GOT3 (cell line): ENCODE results near the gene DYNLT2.

Experiments used
- DNase-seq: peaks from one replicate; lab custom pipeline; 2025; ENCODE audit warnings: mixed read lengths; lab: John Stamatoyannopoulos, UW

Gene DYNLT2

GRCh38 chr6:169738204-169738975, 13.0 kb downstream of the DYNLT2 start:
- no peak for DNase-seq

DNA sequence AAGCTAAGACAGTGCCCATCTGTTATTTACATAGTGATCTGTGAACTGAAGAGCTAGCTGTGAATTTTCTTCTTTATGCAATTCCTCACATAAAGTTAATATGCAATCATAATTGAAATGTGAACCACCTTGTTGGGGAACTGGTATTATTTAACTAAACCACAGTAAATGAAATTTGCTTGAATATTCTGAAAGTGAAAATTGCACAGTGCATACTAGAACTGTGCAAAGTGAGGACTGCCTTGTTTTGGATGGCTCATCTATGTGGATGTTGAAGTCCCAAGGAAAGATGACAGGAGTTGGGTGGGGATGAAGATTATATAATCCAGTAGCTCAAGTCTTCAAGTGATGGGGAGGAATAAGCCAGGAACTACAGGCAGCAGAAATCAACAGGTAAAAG, 21.4 kb downstream of the DYNLT2 start:
- DNase-seq, result no peak

- no peak for DNase-seq
Measured at GRCh38 chr6:169726963-169727362, 24.4 kb downstream of the DYNLT2 start.

DNA sequence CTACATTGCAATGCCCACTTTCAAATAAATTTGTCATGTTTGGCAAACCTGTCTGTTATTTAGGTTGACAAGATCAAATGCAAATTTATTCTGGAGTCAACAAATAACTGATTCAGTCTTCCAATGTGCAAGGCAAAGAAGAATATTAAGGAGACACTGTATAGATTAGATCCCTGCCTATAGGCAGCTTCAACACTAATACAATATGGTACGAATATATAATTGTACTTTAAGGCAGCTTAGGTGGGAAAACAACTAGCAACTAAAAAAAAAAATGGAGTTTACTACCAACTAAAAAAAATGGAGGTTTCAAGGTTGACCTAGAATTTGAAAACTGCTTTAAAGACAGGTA, 25.3 kb downstream of the DYNLT2 start:
- no peak for DNase-seq

DNA sequence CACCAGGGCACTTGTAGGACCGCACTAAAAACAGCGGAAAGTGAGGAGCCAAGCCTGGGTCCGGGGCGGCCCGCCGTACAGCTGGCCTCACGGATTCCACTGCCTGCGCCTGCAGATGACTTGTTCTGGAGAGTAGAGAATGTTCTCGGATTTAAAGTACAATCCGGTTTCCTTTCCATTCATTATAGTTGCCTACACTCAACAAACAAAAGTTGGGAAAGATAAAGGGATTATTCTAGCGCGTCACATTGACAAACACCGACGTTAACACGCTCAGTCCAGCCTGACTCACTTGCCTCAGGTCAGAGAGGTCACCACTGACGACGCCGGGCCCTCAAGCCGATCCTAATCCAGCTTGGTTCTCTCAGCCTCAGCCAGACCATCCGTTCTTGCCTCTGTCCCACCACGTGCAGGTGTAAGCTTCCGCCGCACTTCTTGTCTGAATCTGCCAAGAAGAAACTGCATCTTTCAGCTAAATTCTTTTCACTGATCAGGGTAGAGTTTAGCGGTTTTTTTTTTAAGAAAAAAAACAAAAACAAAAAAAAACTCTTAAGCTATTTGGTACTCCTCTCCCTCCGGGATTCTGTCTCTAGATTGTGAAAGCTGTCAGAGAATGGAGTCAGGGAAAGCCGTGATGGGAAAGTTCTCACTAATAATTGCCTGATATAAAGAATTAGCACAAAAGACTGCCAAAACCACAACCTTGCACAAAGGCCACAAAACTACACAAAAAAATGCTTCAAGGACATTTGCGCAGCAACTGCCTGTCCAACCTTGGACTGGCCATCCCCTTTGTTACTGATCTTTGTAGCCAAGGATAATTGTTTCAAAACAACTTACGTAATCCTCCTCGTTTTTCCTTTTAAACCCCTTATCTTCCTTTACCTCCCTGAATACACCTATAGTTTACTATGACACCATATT, 26.0 kb downstream of the DYNLT2 start:
- DNase-seq, result no peak

GRCh38 chr6:169724494-169725124, 26.8 kb downstream of the DYNLT2 start, which contains the start of gene PHF10:
Gene PHF10, minus strand, starts transcription at chr6:169724500. Its CDS starts 569 bp downstream, at chr6:169723931.
- DNase-seq, result no peak

DNA sequence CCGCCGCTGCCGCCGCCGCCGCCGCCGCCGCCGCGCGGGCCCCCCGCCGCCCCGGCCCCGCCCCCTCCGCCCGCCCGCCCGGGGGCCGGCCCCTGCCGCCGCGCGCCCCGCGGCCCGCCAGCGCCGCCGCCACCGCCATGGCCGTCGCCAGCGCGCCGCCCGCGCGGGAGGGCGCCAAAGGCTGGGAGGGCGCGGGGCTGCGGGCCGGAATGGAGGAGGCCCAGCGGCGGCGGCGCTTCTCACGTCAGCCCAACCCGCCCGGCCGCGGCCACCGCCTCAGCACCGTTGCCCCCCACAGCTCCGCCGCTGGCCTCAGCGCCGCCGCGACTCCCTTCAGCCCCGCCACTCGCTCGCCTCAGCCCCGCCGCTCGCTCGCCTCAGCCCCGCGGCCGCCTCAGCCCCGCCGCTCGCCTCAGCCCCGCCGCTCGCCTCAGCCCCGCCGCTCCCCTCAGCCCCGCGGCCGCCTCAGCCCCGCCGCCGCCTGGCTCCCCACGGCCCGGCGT, 27.3 kb downstream of the DYNLT2 start:
- DNase-seq, result no peak

GRCh38 chr6:169723200-169723909, 28.0 kb downstream of the DYNLT2 start:
- no peak for DNase-seq

DNA sequence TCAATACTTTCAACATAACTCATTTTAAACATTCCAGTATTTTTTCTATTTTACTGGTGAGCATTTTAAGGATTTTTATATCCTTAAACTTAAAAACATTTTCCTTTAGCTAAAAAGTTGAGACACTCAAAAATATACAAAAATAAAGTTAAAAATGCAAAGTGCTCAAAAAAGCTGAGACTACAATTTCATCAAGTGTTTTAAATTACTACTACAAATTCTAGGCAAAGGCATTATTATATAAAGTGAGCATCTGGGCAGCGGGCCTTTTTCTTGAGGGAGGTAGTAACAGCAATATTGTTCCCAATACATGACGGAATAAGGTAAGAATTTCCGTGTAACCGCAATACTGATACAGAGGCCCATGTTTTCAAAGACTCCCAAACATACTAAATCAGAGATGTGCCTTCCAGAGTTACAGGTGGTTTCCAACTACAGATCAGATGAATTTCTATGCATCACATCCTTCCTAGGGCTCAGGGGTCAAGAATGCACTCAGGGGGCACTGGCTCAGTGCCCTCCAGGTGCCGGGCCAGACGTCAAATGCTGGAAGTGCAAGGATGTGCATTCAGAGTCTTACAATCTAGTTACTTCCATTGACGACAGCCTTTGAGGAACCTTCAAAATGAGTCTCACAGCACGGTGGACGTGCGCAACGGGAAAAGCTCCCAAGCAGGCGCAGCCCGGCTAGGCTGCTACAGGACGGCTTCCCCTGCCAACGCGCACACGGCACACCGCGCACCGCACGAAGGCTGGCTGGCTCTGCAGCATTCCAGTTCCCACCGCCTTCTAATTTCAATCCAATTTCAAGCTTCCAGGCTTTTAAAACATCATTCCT, 28.8 kb downstream of the DYNLT2 start:
- DNase-seq, result no peak

- DNase-seq, result no peak
Measured at GRCh38 chr6:169720207-169720855, 31.0 kb downstream of the DYNLT2 start.

- no peak for DNase-seq
Measured at GRCh38 chr6:169719117-169719516, 32.3 kb downstream of the DYNLT2 start.

DNA sequence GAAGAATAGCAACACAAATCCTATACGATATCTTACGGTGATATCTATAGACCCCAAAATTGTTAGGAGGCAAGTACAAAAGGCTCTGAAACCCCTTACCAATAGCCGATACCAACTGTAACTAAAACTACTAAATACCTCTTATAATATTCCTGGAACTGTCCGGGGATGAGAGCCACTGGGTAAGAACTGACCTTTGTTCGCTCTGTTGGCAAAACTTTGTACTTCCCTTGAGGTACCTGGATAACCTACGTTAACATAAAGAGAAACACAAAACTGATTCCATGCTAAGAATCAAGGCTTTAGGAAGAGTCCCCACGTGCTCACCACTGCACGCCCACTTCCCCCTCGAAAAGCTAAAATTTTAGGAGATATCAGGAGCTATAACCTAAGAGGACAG, 36.8 kb downstream of the DYNLT2 start:
- DNase-seq, result no peak

GRCh38 chr6:169714178-169714577, 37.2 kb downstream of the DYNLT2 start:
- no peak for DNase-seq

DNA sequence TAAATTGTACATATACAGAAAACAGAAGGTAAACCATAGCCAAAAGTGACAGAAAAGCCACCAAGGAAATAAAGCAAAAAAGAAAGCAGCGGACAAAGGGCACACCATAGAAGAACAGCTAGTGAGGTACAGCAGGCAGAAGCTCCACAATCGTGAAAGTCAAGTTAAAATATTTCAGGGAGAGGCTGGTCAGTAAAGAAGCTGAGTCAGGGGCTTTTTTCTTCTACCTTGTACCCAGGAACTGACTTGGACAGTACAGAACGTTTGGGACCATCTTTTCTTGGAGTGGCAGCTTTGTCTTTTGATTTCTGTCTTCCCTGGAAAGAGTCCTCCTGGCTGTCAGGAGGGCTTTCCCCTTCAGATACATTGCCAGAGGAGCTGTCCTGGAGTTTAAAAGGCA, 41.4 kb downstream of the DYNLT2 start:
- no peak for DNase-seq

GRCh38 chr6:169709293-169709692, 42.1 kb downstream of the DYNLT2 start:
- DNase-seq, result no peak

DNA sequence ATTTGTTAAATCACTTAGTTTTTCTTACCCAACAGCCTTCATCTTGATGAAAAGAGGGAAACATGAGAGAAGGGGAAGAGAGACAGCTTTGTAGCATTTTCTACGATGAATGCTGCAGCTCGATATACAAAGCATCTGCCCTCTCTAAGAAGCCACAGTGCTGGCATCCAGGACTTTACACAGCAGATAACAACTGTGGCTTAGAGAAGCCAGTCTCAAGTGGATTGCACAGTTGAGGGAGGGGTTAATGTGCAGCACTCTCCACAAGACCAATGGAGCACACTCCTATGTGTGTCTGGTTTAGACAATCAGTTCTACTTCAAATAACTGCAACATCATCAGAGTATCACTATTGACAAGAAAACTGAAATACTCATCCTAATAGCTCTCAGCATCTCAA, 43.6 kb downstream of the DYNLT2 start:
- DNase-seq, result no peak

DNA sequence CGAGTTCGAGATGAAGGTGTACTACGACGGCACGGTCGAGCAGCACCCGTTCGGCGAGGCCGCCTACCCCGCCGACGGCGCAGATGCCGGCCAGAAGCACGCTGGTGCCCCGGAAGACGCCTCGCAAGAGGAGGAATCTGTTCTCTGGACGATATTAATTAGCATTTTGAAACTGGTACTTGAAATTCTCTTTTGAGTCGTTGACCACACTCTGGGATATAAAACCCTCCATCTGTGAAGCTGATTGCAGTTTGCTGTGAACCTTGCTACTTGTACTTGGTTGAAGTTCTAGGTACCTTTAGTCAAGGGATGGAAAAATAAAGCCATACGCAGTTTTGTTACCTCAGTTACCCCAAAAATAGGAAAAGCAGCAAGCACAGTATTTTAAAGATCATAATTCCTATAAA, 48.5 kb downstream of the DYNLT2 start:
- DNase-seq, result no peak

GRCh38 chr6:169701954-169702839, 49.2 kb downstream of the DYNLT2 start, which contains the start of the genes C6orf120 and WDR27:
Gene C6orf120, plus strand, starts transcription at chr6:169702126. Its CDS starts 334 bp downstream, at chr6:169702460.
Gene WDR27, minus strand, starts transcription at chr6:169702029. Its CDS starts 13,024 bp downstream, at chr6:169689005.
- DNase-seq, result peak; percentile 88
